ENCODE data around the gene ABTB2. TPM values are rescaled to one million over a fixed set of nuclear protein-coding genes. Genes with fewer than 3 reads are reported as not detected.

ABTB2 gene
- total RNA-seq, 2 donors from 2014 or later: 5.8 to 11.1 TPM

GRCh38 chr11:34339149-34340064 lies 18.4 kb downstream of the ABTB2 start:
- H3K4me3 ChIP-seq: no peak overlapping the region
- no peaks in the 10 kb centered on the region for H3K36me3 ChIP-seq
- no peak for DNase-seq
- H3K27ac ChIP-seq: no peak overlapping the region
- H3K4me1 ChIP-seq: no peaks in the 10 kb centered on the region
- H3K9me3 ChIP-seq: no peaks in the 10 kb centered on the region
- H3K27me3 ChIP-seq: no peaks in the 10 kb centered on the region
- TF ChIP-seq, protein P1, sequence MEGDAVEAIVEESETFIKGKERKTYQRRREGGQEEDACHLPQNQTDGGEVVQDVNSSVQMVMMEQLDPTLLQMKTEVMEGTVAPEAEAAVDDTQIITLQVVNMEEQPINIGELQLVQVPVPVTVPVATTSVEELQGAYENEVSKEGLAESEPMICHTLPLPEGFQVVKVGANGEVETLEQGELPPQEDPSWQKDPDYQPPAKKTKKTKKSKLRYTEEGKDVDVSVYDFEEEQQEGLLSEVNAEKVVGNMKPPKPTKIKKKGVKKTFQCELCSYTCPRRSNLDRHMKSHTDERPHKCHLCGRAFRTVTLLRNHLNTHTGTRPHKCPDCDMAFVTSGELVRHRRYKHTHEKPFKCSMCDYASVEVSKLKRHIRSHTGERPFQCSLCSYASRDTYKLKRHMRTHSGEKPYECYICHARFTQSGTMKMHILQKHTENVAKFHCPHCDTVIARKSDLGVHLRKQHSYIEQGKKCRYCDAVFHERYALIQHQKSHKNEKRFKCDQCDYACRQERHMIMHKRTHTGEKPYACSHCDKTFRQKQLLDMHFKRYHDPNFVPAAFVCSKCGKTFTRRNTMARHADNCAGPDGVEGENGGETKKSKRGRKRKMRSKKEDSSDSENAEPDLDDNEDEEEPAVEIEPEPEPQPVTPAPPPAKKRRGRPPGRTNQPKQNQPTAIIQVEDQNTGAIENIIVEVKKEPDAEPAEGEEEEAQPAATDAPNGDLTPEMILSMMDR (IDR thresholded peaks at IDR 0.05): no peak
- no peak overlapping the region for H3K9ac ChIP-seq (ENCODE audit: low read depth in 2 of 2, low read length in 2 of 2)
- intact Hi-C loops (cut with DNase I): no loop called here

- H3K27ac ChIP-seq: no peak overlapping the region
- H3K27me3 ChIP-seq: no peaks in the 10 kb centered on the region
- DNase-seq: no peak
- no peaks in the 10 kb centered on the region for H3K4me1 ChIP-seq
- H3K36me3 ChIP-seq: no peaks in the 10 kb centered on the region
- H3K4me3 ChIP-seq: no peak overlapping the region
- intact Hi-C loops (cut with DNase I): no loop called here
- TF ChIP-seq, protein P1 (IDR thresholded peaks at IDR 0.05): no peak
- H3K9ac ChIP-seq (ENCODE audit: low read depth in 2 of 2, low read length in 2 of 2): no peak overlapping the region
- H3K9me3 ChIP-seq: no peaks in the 10 kb centered on the region
Observed at GRCh38 chr11:34337016-34337415, 20.8 kb downstream of the ABTB2 start.

GRCh38 chr11:34335801-34336200 lies 22.0 kb downstream of the ABTB2 start:
- Histone ChIP-seq H3K9me3 (no peaks in the 10 kb centered on the region), H3K27me3 (no peaks in the 10 kb centered on the region), H3K27ac (no peak overlapping the region), H3K4me1 (peaks cover 7% of the 10 kb centered on the region), H3K4me3 (no peak overlapping the region), H3K36me3 (no peaks in the 10 kb centered on the region), H3K9ac (ENCODE audit: low read depth in 2 of 2, low read length in 2 of 2) (no peak overlapping the region)
- TF ChIP-seq, protein P1 (IDR thresholded peaks at IDR 0.05): no peak
- DNase-seq: no peak
- intact Hi-C loops (cut with DNase I): no loop called here

DNA sequence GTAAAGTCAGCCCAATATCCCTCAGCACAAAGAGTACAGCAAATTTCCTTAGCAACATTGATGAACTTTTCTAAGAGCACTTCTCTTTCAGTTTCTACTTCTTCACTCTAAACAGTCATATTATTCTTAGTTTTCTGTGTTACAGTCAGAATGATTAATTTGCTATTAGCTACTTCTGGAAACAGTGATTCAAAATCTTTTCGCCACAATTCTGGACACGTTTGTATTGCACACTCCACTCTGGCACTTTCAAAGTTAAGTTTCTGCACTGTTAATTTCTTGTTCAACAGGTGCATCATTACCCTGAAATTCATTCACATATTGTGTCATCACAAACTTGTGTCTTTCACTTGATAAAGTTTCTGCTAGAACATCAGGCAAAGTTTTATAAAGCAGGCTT lies 22.5 kb downstream of the ABTB2 start:
- DNase-seq: no peak
- intact Hi-C loops (cut with DNase I): no loop called here
- Histone ChIP-seq H3K27me3 (no peaks in the 10 kb centered on the region), H3K4me1 (peaks cover 11% of the 10 kb centered on the region), H3K27ac (no peak overlapping the region), H3K9me3 (no peaks in the 10 kb centered on the region), H3K36me3 (no peaks in the 10 kb centered on the region), H3K9ac (ENCODE audit: low read depth in 2 of 2, low read length in 2 of 2) (no peak overlapping the region), H3K4me3 (no peak overlapping the region)
- TF ChIP-seq, protein P1 (IDR thresholded peaks at IDR 0.05): no peak

GRCh38 chr11:34333787-34334186 lies 24.0 kb downstream of the ABTB2 start:
- intact Hi-C loops (cut with DNase I): no loop called here
- Histone ChIP-seq H3K9ac (ENCODE audit: low read depth in 2 of 2, low read length in 2 of 2) (no peak overlapping the region), H3K27ac (no peak overlapping the region), H3K27me3 (no peaks in the 10 kb centered on the region), H3K4me3 (no peak overlapping the region), H3K4me1 (peaks cover 11% of the 10 kb centered on the region), H3K36me3 (no peaks in the 10 kb centered on the region), H3K9me3 (no peaks in the 10 kb centered on the region)
- TF ChIP-seq, protein P1 (IDR thresholded peaks at IDR 0.05): no peak
- no peak for DNase-seq
